HG02798 (cell line): ENCODE results near the gene NTPCR.
"Not testable (repeated sequence)": the region's sequence is repeated elsewhere in the genome, so short reads cannot be mapped to it uniquely, and the experiment has no call there.

Experiments used
- ATAC-seq: cut with Tn5 transposase; IDR thresholded peaks from one replicate; pipeline ENCODE4 v1.9.1; 2021; ENCODE audit warnings: mild to moderate bottlenecking; ENCODE audit not compliant: unreplicated experiment, poor library complexity

The NTPCR gene

DNA sequence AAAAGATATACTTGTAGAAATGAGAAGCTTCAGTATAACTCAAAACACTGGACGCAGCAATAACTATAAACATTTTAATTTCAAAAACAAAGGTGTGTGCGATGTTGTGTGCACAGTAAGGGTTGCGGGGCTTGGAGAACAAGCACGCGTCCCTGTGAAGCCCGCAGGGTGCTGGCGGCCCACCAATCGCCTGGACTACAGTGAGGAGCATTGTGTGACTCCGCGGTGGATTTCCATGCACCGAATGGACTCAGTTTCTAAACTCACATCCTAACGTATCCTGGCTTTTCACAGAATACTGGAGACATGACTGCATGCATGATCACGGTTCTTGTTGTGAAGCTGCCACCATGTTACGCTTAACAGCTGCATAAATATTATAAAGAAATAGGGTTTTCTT, 33.0 kb downstream of the NTPCR start:
- ATAC-seq: no peak

DNA sequence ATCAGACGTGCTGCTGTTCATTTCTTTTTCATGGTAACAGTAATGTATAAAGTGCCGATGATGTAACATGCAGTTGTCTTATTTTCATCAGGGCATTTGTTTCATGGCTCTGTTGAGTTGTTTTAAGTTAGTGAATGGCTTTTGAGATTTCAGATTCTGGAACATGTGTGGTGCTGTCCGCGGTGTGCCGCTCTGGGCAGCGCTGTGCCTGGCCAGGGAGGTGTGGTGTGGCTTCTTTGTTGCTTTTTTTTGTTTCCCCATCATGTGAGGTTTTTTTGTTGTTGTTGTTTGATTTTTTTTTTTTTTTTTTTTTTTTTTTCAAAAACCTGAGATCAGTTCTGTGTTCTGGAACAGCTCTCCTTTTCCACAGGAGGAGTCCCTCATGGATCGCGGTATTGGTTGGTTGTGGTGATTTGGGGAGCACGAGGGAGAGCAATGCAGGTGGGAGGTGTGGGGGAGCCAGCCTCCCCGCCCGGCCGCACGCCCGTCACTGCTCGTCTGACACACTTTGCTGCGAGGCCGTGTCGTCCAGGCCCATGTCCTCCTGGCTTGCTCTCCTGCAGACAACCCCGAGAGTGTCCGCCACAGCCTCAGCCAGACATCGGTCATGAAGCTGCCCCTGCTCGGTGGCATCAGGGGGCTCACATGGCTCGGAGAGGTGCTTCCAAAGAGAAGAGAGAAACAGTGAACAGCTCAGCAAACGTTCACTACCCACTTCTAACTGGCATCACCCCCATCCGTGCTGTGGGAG, 33.6 kb downstream of the NTPCR start:
- ATAC-seq: no peak

DNA sequence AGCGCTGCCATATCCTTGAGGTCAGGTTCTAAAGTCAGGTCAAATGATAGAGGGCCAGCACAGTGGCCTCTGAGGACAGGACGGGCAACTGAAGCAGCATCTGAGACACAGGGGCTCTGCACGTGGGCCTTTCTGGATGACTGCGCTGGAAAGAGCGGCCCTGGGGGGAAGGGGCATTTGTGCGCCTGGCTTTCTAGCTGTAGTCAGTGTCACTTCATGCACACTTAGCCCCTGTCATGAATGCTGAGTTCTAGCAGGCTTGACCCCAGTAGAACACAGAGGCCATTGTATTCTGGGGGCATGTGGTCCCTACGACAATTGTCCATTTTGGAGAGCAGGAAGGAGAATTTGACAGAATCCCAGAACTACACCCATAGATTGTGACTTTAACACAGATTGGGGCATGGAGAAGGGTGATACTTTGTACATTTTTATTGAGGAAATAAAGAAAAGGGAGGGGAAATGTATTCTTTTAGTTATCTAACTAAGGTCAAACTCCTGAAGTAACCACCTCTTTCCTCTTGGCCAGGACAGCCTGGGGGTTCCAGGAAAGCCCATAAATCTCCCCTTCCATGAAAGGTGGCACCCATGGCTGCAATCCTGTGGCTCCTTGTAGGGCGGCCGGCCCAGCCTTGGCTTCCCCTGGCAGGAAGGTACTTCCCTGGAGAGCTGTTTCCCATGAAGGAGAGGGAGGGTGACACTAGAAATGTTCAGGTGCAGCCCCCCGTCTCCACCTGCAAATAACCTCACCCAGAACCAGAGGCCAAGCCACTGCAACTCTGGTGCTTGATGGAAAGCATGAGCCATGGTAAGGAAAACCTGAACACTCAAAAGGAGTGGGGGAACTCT, 34.4 kb downstream of the NTPCR start:
- no peak for ATAC-seq

DNA sequence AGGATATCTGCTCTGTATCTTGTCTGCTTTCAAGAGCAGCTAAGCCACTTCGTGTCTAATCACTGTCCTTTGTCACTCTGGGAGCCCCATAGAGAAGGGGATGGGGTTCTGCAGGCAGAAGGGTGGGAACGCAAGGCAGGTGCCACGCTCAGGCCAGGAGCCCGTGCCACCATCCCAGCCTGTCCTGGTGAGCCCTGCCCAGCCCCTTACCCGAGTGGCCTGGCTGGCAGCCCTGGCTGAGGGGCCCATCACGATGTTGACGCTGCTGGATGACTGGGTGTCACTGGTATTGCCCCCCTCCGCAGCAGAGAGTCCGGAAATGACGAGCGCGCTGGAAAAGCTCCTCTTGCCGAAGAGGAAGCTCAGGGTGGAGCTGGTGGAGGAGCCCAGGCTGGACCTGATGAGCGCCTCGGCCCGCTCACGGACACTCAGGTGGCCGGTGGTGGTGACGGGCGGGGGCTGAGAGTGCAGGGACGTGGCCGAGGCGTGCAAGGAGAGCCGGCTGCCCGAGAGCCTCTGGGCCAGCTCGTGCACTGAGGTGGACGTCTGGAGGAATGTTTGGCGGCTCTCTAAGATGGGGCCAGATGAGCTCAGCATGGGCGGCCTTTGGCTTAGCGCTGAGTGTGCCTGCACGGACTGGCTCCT, 35.6 kb downstream of the NTPCR start:
- no peak for ATAC-seq

DNA sequence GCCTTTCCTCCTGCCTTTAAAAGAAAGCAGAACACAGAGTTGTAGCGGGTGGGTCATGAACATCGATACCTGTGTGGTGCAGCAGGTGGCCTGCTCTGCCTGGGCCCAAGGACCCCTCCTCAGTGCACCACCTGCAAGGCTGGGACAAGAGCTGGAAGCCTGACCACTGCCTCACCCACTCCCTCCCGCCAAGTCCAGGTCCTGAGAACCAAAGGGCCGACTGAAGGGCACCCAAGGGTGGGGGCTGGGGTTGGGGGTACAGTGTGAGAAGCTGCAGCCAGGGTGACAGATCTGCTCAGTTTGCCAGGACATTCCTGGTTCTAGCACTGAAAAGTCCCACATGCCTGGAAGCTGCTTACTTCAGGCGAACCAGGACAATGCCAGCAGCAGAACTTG, 36.1 kb downstream of the NTPCR start:
- no peak for ATAC-seq

DNA sequence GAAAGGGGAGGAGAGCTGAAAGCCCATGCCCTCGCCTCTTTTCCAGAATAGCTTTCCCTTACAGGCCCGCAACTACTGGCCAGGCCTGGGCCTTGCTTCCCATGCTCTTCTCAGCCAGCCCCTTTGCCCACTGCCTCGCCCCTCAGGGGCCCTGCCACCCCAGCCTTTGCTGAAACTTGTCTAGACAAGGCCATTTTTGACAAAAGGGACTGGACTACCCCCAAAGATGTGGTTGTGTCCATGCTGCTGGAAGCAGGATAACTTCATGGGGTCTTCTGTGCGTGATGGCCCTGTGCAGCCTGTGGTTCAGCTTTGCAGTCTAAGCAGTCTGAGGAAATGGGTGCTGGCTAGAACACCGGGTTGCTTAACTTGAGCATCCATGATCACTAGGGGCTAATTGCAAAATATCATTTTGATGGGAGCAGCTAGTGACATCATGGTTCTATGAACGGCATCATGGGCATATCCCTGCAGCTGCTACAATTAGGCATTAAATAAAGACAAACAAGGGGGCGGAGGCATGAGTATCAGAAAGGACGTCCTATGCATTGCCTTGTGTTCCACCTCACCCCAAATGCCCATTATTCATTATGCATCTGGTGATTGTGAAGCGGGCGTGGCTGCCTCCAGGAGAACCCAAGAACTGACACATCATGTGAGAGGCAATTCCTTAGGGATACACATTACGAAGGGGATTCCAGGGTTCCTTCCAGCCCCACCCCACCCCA, 36.8 kb downstream of the NTPCR start:
- no peak for ATAC-seq

DNA sequence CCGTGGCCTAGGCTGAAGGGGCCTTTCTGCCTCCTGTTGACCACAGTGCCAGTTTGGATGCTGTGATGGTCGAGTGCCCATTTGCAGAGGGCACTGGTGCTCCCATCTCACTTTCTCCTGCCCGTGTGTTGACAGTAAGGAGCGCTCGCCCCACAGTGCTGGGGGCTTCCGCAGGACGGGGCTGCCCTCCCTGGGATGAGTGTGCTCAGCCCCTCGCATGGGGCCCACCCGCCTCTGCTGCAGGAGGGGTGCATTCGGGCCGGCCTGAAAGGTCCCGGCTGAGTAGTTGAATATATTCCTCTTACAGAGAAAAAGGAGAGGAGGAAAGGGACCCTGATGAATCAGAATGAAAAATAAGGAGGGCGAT, 37.3 kb downstream of the NTPCR start:
- ATAC-seq: no peak

DNA sequence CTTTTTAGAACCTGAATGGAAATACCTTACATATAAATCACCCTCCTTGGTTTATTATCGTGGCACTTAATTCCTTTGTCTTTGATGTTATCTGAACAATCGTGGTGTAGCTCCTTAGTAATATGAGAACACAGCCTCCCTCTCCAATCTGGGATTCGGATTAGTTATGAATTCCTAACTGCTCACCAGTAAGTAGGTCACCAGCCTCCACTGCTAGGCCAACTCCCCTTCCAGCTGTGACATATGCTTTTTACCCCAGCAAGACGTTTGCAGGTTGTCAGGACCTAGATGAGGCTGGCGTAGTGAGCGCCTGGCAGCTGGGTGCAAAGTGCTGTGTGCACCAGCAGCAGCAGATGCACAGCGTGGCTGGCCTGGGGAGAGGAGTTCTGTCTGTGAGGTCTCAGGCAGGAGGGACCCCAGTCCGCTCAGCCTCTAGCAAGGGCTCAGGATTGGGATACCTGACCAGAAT, 38.2 kb downstream of the NTPCR start:
- no peak for ATAC-seq

DNA sequence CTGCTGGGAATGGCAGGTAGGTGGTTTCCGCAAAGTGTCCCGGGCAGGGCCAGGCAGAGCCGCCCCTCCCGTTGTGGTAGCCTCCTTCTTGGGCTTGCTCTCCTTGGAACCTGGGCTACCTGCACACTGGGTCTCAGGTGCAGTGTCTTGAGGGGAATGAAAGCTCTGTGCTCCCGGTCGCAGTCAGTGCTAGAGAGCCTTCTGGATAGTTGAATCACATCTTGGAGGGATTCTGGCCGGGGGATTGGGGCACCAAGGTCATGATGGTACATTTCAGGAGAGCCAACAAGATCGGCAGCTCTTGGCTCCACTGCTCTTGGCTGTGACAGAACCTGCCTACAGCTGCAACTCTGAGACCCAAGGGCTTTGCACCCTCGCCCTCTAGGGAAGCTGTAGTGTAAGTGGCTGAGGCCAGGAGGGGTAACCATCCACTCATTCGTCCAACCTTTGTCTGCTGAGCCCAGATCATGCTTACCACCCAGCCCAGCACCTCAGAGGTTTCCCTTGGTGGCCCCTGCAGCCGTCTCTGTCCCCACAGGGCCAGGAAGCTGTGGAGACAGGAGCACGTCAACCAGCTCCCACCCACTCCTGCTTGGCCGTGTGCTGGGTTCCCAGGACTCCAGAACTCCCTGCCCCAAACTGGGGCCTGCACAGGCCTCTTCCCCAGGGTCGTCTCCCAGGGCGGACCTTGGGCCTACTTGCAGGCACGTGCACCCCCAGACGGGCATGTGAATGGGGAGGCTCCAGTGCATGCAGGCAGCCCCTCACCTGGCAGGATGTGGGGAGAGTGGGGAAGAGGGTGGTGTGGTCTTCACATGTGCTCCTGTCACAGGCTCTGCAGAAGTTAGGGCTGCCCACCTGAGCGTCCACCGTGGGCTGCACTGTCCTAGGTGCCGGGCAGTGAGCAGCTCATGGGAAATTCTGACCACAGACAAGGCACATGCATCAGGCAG, 40.0 kb downstream of the NTPCR start:
- no peak for ATAC-seq

DNA sequence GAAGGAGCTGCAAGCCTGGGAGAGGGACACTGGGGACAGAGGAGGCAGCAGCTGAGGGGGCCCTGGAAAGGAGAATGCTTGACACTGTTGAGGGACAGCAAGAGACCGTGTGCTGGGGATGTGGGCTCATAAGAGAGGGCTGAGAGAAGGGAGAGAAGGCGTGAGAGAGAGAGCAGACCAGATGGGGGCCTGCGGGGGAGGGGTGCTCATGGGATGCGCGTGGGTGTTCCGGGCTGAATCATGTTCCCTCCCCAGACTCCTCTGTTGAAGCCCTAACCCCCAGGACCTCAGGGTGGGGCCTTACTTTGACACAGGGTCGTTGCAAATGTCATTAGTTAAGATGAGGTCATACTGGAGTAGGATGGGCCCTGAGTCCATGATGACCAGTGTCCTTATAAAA, 40.8 kb downstream of the NTPCR start:
- no peak for ATAC-seq

DNA sequence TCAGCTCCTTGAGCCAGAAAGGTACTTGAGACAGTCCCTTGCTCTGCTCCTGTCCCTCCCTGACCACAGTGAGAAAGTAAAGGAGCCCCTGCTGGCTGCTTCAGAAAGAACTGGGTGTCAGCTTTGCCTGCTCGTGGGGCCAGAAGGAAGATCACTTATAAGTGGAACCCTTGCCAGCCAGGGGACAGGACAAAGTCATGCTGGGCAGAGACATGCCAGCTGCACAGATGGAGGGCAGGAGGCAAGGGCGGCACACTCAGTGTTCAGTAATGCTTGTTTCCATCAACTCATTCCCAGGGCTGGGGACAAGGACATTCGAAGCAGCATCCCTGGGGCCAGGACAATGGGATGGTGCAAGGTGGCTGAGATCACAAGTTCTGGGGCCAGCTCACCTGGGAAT, 41.8 kb downstream of the NTPCR start:
- ATAC-seq: no peak

DNA sequence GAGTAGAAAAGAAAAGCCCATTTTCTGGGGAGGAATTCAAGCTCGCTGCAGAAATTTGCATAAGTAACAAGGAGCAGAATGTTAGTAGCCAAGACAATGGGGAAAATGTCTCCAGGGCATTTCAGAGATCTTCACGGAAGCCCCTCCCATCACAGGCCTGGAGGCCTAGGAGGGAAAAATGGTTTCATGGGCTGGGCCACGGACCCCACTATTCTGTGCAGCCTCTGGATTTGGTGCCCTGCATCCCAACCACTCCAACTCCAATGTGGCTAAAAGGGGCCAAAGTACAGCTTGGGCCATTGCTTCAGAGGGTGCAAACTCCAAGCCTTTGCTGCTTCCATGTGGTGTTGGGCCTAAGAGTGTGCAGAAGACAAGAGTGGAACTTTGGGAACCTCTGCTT, 43.1 kb downstream of the NTPCR start:
- no peak for ATAC-seq

DNA sequence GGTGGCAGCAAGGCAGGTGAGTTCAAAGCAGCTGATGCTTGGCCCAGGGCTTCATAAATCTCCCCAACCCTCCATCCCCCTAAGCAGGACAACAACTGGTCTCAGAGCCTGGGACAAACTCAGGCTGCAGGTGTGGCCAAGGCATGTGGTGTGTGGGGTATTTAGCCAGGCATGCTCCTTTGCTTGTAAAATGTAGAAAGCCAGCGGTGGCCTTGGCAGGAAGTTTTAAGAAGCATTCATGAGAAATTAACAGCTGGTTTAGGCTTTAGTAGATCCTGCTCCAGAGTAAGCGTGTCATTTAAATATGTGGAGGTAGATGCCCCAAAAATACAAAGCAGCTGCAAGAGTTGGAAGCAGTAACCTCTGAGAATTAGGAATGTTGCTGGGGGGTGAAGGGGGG, 44.8 kb downstream of the NTPCR start:
- ATAC-seq: no peak

DNA sequence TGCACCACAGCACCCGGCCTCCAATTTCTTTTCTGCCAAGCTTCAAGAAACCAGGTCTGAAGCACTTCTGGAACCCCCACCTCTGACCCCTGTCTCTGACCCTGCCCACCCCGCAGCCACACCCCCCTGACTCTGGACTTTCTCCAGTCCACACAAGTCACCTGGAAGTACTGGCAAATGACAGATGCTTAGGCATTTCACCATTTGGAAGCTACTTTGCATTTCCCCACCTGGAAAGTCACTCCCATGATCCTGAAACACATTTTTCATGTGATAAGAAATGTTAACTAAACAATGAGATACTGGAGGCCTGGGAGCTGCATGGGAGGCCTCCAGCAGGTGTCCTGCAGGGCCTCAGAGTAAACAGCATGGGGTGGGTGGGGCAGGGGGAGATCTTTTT, 45.7 kb downstream of the NTPCR start:
- ATAC-seq: no peak

DNA sequence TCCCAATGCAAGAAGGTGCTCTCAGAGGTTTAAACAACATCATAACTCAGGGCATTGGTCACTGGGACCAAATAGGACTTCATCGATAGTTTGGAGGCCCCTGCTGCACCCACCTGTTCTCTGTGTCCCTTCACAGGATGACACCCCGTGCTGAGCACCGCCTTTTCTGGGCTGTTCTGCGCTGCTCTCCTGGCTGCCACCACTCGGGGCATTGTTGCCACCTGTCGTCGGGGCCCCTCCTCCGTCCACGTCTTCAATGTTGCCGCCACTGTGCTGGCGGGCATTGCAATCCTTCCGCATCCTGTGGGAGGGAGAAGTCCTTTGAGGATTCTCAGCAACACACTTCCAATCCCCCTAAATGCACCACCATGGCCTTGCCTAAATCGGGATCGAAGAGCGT, 47.7 kb downstream of the NTPCR start:
- ATAC-seq: no peak

DNA sequence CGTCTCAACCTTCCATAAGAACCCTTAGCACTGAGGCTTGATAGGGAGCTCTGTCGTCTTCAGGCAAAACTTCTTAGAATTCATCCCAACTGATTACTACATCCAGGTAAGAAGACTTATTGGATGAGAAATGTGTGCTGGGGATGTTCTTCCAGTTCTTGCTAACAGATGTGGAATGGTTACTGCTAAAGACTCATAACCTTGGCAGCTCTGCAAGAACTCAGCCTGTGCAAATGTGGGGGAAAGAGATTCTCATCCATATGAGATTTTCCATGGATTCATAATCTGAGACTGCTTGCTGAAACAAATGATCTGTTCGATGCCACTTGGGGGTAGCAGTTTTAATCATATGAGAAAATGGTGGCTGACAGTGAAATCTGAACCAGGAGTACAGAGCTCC, 48.2 kb downstream of the NTPCR start:
- no peak for ATAC-seq

DNA sequence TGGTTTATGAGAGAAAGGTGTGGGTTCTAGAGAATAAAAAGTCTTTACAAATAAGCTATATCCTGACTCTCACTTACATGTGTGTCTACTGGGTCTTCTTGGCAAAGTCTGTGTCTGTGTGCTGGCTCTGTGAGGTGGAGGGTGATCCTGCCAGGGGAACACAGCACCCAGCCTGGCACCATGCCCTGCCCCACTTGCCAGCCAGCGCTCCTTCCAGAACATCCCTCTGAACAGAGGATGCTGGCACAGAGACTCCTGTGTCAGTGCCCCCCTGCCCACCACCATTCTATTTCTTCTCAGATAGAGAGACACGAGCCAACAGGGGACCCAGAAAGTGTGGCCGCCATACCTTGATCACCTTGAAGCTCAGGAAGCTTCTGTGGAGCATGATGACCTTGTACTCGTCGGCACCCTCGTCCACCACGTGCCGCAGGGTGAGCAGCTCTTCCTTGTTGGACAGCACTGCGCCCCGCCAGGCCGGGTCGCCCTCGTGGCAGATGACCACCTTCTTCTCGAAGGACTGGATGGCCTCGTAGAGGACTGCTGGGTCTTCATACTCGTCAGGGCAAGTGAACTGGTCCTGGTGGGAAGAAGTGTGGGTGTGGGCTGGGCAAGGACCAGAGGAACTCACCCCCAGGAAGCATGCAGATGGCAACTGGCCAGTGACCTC, 49.7 kb downstream of the NTPCR start:
- no peak for ATAC-seq

DNA sequence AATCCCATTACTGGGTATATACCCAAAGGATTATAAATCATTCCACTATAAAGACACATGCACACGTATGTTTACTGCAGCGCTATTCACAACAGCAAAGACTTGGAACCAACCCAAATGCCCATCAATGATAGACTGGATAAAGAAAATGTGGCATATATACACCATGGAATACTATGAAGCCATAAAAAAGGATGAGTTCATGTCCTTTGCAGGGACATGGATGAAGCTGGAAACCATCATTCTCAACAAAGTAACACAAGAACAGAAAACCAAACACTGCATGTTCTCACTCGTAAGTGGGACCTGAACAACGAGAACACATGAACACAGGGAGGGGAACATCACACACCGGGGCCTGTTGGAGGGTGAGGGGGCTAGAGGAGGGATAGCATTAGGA, 53.2 kb downstream of the NTPCR start:
- not testable (repeated sequence) for ATAC-seq

DNA sequence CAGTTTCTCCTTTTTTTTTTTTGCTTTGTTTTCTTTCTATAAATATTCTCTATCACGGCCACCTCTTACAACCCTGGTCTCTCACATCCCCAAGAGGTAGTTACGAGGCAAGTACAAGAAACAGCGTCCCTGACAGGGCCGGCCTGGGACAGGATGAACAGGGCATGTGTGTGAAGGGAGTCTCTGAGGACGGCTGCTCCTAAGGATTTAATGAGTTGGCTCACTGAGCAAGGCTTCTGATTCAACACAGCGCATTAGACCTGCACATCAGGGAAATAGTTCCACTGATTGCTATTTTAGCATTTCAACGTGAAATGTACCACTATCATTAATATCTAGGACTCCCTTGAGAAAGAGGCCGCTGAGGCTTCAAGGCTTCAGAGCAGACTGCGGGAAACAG, 54.0 kb downstream of the NTPCR start:
- no peak for ATAC-seq
